OCI-LY7 (cell line): ENCODE data around the gene UNKL. TPM values are rescaled to one million over a fixed set of nuclear protein-coding genes. Genes with fewer than 3 reads are reported as not detected.
"Not testable (repeated sequence)": the region's sequence is repeated elsewhere in the genome, so short reads cannot be mapped to it uniquely, and the experiment has no call there.

Source experiments
- BruUV-seq: library from RNA; stranded (reverse); fragments of 400-500 nt; replicated peaks from 2 replicates; lab custom pipeline; 2021; lab: Mats Ljungman, UMichigan
- CTCF ChIA-PET: fragments of 300-600 bp; sonication (Branson Sonifier 250); formaldehyde crosslinking; loops from one replicate; lab custom pipeline; 2022; ENCODE audit warnings: antibody characterized with exemption; ENCODE audit not compliant: unreplicated experiment; lab: Charles Lee
- POLR2A ChIA-PET: fragments of 300-600 bp; sonication (Branson Sonifier 250); formaldehyde crosslinking; loops from one replicate; lab custom pipeline; 2022; ENCODE audit warnings: antibody characterized with exemption; lab: Charles Lee
- DNase-seq: peaks from one replicate; pipeline ENCODE4 v3.0.0-alpha.2; 2015; ENCODE audit warnings: low spot score
- H2AFZ ChIP-seq: fragments of 200-600 bp; sonication (generic), shearing (Covaris generic); 2 replicates; pipeline ENCODE4 v1.6.1; 2014; ENCODE audit warnings: mild to moderate bottlenecking, antibody characterized with exemption, low read length, moderate library complexity
- H3K27ac ChIP-seq: fragments of 200-600 bp; sonication (generic); 2 replicates; pipeline ENCODE4 v1.5.1; 2014; ENCODE audit warnings: mixed run types, low read depth, mild to moderate bottlenecking, moderate library complexity, low read length, inconsistent platforms; ENCODE audit not compliant: poor library complexity, severe bottlenecking
- H3K36me3 ChIP-seq: fragments of 200-600 bp; sonication (generic); 2 replicates; pipeline ENCODE4 v1.6.1; 2014; ENCODE audit warnings: mild to moderate bottlenecking, antibody characterized with exemption, low read length, moderate library complexity, mixed read lengths; ENCODE audit not compliant: insufficient read depth
- H3K4me1 ChIP-seq: fragments of 200-600 bp; sonication (generic); 2 replicates; pipeline ENCODE4 v1.5.1; 2014; ENCODE audit warnings: mild to moderate bottlenecking, low read length; ENCODE audit not compliant: insufficient read depth, poor library complexity, severe bottlenecking
- H3K4me2 ChIP-seq: fragments of 200-600 bp; sonication (generic); 2 replicates; pipeline ENCODE4 v1.6.1; 2014; ENCODE audit warnings: mild to moderate bottlenecking, low read length
- H3K4me3 ChIP-seq: fragments of 200-600 bp; sonication (generic); 2 replicates; pipeline ENCODE4 v1.5.1; 2014; ENCODE audit warnings: mild to moderate bottlenecking, low read depth, low read length; ENCODE audit not compliant: poor library complexity, severe bottlenecking
- H3K79me2 ChIP-seq: fragments of 200-600 bp; sonication (generic); 2 replicates; pipeline ENCODE4 v1.6.1; 2016; ENCODE audit warnings: low read depth, mild to moderate bottlenecking, low read length, moderate library complexity, mixed read lengths; ENCODE audit not compliant: insufficient read depth
- H3K9me2 ChIP-seq: fragments of 200-600 bp; sonication (generic); 2 replicates; pipeline ENCODE4 v1.6.1; 2016; ENCODE audit warnings: mild to moderate bottlenecking, low read length, mixed read lengths; ENCODE audit not compliant: insufficient read depth
- H3K9me3 ChIP-seq: fragments of 200-600 bp; sonication (generic); 2 replicates; pipeline ENCODE4 v1.6.1; 2014; ENCODE audit warnings: mild to moderate bottlenecking, mixed run types, low read length, mixed read lengths
- H4K20me1 ChIP-seq: fragments of 200-600 bp; sonication (generic); 2 replicates; pipeline ENCODE4 v1.6.1; 2014; ENCODE audit warnings: mild to moderate bottlenecking, antibody characterized with exemption, low read length, moderate library complexity, mixed read lengths; ENCODE audit not compliant: insufficient read depth
- EZH2phosphoT487 ChIP-seq: fragments of 200-600 bp; sonication (generic); IDR thresholded peaks from 2 replicates; pipeline ENCODE4 v1.6.1; 2018; ENCODE audit warnings: low read depth, borderline replicate concordance, mild to moderate bottlenecking, mixed run types, antibody characterized with exemption, low read length, moderate library complexity, mixed read lengths
- intact Hi-C: fragments of 100-400 bp; cut with micrococcal nuclease; formaldehyde crosslinking; loops from one replicate; pipeline ENCODE4 v1.10.0; 2022; ENCODE audit not compliant: unreplicated experiment
- total RNA-seq, 2 experiments: library from RNA; depleted of rRNA in 1 of 2; stranded (reverse); fragments of >200 nt in 1 of 2; shearing (Covaris generic) in 1 of 2; gene quantifications; 2 replicates each; pipeline ENCODE4 v1.2.3, GENCODE V29; 2014 to 2022
- TF ChIP-seq, protein P1 (sequence below): fragments of 200-600 bp; sonication (generic); conservative IDR thresholded peaks from 2 replicates; pipeline ENCODE4 v1.5.1; 2014; ENCODE audit warnings: mild to moderate bottlenecking, antibody characterized with exemption, low read length, moderate library complexity, mixed read lengths

UNKL gene
- total RNA-seq, 2 experiments from 2014 or later = 31.0 to 33.7 TPM

DNA sequence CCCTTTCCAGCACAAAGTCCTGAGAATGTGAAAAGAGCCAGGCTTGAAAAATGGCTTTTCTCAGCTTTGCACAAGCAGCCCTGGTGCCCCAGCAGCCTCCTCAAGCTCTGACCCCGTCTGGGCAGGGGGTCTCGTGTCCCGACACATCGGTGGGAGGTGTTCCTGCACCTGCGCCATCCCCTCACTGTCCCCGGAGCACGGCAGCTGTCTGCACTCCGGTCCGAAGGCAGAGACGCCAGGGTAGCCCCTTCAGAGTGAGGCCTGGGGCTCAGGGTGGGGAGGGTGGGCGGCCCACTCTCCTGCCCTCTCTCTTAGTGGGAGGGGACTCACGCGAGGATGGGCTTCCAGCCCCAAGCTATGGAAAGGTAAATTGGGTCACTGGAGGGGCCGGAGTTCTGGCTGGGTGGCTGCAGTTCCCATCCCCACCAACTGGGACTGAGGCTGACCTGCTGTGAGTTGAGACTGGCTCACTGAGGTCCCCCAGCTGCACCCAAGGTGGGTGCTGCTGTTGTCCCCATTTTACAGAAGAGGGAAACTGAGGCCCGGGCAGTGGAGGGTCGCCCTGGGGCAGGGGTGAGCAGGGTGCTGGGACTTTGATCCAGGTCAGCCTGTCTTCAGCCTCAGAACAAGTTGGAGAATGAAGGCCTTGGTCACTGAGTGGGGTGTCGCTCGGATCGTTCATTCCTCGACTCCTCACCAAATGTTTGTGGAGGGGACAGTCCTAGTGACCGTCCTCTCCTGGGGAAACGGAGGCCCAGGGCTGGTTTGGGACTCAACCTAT lies 83.4 kb downstream of the UNKL start:
- no TSS peak for BruUV-seq

DNA sequence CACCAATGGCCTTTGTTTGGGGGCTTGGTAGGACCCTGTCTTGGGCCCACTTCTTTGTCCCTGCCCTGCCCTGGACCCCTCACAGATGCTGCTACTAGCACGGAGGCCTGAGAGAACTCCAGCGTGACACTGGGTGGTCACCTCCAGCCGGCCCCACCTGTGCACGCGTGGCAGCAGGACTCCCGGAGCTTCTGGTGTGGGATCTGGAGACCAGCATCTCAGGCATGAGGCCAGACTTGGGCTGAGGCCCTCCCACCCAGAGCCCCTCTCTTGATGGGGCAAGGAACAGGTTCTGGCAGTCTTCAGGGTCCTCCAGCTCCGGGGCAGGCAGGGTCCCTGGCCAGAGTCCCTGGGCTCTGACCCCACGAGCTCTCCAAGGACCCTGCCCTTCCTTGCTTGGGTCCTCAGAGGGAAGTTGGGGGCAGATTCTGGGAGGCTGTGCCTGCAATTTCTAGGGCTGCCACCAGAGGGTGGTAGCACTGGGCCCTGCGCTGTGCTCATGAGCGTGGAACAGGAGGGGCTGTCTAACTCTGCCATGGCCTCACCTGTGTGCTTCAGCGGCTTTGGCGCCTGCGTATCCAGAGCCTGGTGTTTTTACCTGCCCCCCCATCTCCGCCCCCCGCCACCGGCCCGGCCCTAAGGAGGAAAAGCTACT lies 84.1 kb downstream of the UNKL start:
- peak; percentile 29 for DNase-seq
- Histone ChIP-seq H3K36me3 (peaks cover 9% of the 10 kb centered on the region), H3K27ac (peak overlapping the region; percentile 71), H3K4me1 (peaks cover 31% of the 10 kb centered on the region), H3K4me2 (no peak overlapping the region), H2AFZ (no peak overlapping the region), H3K9me3 (no peaks in the 10 kb centered on the region), H4K20me1 (no peaks in the 10 kb centered on the region), H3K4me3 (no peak overlapping the region), H3K9me2 (no peaks in the 10 kb centered on the region), H3K79me2 (no peaks in the 10 kb centered on the region)
- intact Hi-C loops = no loop called here
- TF ChIP-seq, protein P1, sequence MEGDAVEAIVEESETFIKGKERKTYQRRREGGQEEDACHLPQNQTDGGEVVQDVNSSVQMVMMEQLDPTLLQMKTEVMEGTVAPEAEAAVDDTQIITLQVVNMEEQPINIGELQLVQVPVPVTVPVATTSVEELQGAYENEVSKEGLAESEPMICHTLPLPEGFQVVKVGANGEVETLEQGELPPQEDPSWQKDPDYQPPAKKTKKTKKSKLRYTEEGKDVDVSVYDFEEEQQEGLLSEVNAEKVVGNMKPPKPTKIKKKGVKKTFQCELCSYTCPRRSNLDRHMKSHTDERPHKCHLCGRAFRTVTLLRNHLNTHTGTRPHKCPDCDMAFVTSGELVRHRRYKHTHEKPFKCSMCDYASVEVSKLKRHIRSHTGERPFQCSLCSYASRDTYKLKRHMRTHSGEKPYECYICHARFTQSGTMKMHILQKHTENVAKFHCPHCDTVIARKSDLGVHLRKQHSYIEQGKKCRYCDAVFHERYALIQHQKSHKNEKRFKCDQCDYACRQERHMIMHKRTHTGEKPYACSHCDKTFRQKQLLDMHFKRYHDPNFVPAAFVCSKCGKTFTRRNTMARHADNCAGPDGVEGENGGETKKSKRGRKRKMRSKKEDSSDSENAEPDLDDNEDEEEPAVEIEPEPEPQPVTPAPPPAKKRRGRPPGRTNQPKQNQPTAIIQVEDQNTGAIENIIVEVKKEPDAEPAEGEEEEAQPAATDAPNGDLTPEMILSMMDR = peak; percentile 78
- TF ChIP-seq EZH2phosphoT487 = no peak
- CTCF ChIA-PET = no interaction called here
- POLR2A ChIA-PET = no interaction called here
- no TSS peak for BruUV-seq

More for the DNA sequence above, 83.4 kb downstream of the UNKL start:
- H3K9me2 ChIP-seq = no peaks in the 10 kb centered on the region
- CTCF ChIA-PET = interaction anchor here (1.4 kb wide), 1 partner anchor 12 kb away, joined by 5 read pairs; no protein-coding TSS in a partner anchor
- no peaks in the 10 kb centered on the region for H3K9me3 ChIP-seq
- H3K27ac ChIP-seq = peak overlapping the region; percentile 71
- 0 out of 2 replicates have a peak, but pooled peaks cover 1% of the 10 kb centered on the region for H3K36me3 ChIP-seq
- DNase-seq = peak; percentile 37
- POLR2A ChIA-PET = no interaction called here
- intact Hi-C loops = loop anchor here (1.0 kb wide), 1 partner anchor 11 kb away; no protein-coding TSS in a partner anchor
- no peaks in the 10 kb centered on the region for H4K20me1 ChIP-seq
- peak overlapping the region; percentile 52; the same call in 1 of the 2 replicates for H2AFZ ChIP-seq
- peak overlapping the region; percentile 57 for H3K4me3 ChIP-seq
- peaks cover 31% of the 10 kb centered on the region for H3K4me1 ChIP-seq
- H3K4me2 ChIP-seq = peak overlapping the region; percentile 79
- no peaks in the 10 kb centered on the region for H3K79me2 ChIP-seq
- TF ChIP-seq, protein P1 = no peak
- no peak for TF ChIP-seq EZH2phosphoT487

DNA sequence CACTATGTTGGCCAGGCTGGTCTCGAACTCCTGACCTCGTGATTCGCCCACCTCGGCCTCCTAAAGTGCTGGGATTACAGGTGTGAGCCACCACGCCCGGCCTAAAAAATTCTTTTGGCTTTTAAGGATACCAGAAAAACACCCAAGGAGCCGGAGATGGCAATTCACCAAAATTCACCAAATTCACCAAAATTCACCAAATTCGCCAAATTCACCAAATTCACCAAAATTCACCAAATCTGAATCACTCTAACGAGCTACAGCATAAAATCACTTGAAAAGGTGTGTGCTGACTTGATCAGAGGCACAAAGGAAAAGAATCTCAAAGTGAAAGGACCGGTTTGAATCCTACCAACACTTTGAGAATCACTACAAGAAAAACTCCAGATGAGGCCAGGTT lies 85.5 kb downstream of the UNKL start:
- H4K20me1 ChIP-seq, H3K9me3 ChIP-seq, BruUV-seq, H3K79me2 ChIP-seq, intact Hi-C loops, DNase-seq, H3K27ac ChIP-seq, POLR2A ChIA-PET, H3K9me2 ChIP-seq, H2AFZ ChIP-seq, H3K4me2 ChIP-seq, H3K4me3 ChIP-seq: not testable (repeated sequence)
- CTCF ChIA-PET = interaction anchor here (1.1 kb wide), 1 partner anchor 14 kb away, joined by 4 read pairs; no protein-coding TSS in a partner anchor
- Histone ChIP-seq H3K36me3 (peaks cover 21% of the 10 kb centered on the region), H3K4me1 (peaks cover 31% of the 10 kb centered on the region)

DNA sequence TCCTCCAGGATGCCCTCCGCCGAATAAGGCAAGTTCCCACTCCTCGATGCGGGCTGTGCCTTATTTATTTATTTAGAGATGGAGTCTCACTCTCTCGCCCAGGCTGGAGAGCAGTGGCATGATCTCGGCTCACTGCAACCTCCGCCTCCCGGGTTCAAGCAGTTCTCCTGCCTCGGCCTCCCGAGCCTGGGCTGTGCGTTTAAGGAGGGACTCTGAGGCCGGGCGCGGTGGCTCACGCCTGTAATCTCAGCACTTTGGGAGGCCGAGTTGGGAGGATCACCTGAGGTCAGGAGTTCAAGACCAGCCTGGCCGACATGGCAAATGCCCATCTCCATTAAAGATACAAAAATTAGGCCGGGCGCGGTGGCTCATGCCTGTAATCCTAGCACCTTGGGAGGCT lies 86.4 kb downstream of the UNKL start:
- peaks cover 30% of the 10 kb centered on the region for H3K36me3 ChIP-seq
- H3K4me3 ChIP-seq, H3K79me2 ChIP-seq, CTCF ChIA-PET, H3K9me2 ChIP-seq, DNase-seq, intact Hi-C loops, H3K27ac ChIP-seq, H2AFZ ChIP-seq, H4K20me1 ChIP-seq, H3K4me2 ChIP-seq, H3K9me3 ChIP-seq, BruUV-seq, POLR2A ChIA-PET: not testable (repeated sequence)
- H3K4me1 ChIP-seq = peaks cover 24% of the 10 kb centered on the region
